NCI-H82 (cell line): ENCODE measurements around the gene PON1.

Source experiments
- DNase-seq: peaks from one replicate; lab custom pipeline; 2025; lab: John Stamatoyannopoulos, UW

The PON1 gene

GRCh38 chr7:95317546-95317945, 6.8 kb downstream of the PON1 start:
- peak; percentile 7 for DNase-seq

DNA sequence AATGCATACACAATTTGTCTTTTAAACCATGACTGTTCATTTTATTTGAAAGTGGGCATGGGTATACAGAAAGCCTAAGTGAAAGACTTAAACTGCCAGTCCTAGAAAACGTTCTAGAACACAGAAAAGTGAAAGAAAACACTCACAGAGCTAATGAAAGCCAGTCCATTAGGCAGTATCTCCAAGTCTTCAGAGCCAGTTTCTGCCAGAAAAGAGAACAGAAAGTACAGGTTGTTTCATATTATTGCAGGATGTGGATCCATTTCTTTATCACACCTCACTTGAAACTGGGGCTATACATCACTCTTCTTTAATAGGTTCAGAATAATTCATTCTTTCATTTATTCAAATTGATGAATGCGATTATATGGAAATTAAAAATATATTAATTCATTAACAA, 7.7 kb downstream of the PON1 start:
- no peak for DNase-seq

DNA sequence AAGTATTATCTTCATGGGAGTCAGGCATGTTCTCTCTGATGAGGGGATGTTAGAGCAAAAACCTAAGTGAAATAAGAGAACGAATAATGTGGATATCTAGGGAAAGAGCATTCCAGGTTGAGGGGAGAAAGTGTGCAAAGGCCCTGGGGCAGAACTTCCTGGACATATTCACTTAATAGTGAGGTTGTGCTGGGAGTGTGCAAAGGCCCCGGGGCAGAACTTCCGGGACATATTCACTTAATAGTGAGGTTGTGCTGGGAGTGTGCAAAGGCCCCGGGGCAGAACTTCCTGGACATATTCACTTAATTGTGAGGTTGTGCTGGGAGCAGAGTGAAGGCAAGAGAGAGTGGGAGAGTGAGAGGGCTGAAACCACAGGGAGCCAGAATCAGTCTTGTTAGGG, 11.8 kb downstream of the PON1 start:
- no peak for DNase-seq

GRCh38 chr7:95311389-95311788, 12.9 kb downstream of the PON1 start:
- DNase-seq: no peak

- no peak for DNase-seq
Observed at GRCh38 chr7:95309951-95310350, 14.4 kb downstream of the PON1 start.

DNA sequence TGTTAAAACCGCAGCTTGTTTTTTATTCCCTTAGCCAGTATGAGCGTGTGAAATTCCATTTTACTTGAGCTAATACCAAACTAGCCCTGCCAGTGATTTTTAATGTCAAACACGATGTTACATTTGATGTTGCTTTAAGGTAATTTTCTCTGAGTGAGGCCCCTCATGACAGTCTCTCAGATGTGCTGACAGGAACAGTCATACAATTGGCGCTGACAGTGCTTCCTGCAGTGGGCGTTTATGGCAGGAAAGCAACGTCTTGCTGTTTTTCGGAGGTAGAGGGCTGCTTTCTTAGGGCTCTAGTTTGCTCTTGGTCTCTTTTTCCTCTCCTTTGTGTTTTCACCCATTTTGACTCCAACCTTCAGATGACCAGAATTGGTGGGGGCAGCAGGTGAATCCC, 19.3 kb downstream of the PON1 start:
- no peak for DNase-seq

DNA sequence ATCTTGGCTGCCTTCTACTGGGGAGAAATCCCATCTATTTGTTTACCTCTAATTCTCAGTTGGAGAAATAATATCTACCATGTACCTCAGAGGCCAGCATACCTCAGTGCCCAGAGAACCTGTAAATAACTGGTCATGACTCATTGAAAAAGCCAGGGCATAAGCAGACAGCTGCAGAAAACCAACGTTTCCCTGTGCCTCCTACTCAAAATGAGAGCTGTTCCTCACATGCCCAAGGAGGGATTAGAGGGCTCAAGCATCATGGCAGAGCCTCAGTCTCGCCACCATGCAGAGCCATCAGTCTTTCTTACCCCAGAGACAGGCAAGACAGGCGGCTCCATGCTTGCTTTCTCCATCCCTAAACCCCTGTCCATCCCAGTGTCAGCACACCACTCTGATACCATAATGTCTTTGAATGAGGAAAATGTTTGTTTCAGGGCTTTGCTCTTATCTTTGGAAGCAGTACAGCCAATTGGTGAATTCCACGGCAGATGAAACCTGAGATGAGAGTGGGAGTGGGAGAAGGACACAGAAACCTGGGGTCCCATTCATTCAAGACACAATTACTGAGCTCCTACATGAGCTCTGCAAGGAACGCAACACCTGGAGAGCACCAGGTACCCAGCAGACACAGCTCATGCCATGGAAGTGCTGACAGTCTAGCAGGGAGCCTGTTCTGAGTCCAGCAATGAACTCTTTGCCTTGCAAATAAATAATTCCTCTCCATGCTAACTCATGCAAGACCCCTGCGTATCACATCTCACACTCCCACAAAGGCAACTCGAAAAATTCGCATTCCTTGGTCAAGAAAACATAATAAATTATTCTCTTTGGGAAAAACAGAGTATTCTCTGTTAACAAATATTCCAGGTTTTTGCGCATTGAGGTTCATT, 21.1 kb downstream of the PON1 start:
- peak; percentile 28 for DNase-seq

- DNase-seq: no peak
Observed at GRCh38 chr7:95298091-95298490, 26.2 kb downstream of the PON1 start.

GRCh38 chr7:95297041-95297440, 27.3 kb downstream of the PON1 start:
- DNase-seq: no peak

GRCh38 chr7:95296456-95296855, 27.9 kb downstream of the PON1 start:
- DNase-seq: no peak

DNA sequence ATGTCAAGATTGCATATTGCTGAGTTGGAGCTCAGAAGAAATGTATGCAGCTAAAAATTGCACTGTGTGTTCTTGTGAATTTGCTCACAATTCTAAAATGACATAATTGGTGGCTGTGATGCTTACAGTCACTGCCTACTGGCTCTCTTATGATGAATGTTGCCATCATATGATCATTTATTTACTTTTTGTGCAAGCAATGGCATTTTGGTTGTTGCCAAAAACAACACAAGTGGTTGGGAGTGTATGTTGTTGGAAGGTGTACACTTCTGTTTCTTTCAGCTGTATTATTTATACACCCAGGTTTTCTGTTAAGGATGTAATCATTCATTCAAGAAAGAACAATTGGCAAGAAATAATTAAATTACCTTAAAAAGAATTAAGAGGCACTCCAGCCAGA, 28.9 kb downstream of the PON1 start:
- DNase-seq: no peak

- no peak for DNase-seq
Observed at GRCh38 chr7:95290166-95290830, 34.0 kb downstream of the PON1 start.

- no peak for DNase-seq
Observed at GRCh38 chr7:95286096-95286495, 38.2 kb downstream of the PON1 start.

GRCh38 chr7:95279417-95279816, 44.9 kb downstream of the PON1 start:
- no peak for DNase-seq

DNA sequence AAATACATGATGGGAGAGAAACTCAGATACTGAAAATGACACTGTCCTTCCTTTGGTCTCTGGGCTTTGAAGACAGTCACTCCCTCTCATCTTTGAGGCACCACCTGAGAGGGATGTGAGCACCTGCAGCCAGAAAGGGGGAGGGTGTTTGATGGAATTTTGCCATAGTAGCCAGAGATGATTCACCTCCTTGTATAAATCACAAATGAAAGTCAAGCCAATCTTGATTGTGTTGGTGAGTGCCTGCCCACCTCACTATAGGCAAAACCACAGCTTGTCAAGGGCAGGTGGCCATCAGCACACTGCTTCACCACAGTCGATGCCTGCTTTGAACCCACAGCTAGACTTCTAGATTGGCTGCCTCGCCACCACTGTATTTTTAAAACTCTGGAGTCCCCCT, 48.2 kb downstream of the PON1 start:
- no peak for DNase-seq

DNA sequence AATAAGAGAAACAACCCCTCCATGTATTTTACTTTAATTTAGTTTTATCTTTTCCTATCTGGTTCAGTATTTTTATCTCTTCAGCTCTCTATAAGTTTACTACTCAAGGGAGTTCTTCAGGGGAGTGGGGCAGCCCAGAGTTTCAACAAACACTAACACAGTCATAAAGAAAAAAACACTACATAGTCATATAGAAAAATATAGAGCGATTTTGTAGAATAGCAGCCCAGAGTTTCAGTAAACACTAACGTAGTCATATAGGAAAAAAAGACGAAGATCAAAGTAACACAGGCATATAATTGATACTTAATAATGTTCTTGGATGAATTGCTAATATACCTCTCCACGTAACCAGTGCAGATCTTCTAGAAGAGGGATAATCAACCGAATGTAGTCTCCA, 54.7 kb downstream of the PON1 start:
- DNase-seq: no peak

GRCh38 chr7:95267754-95268153, 56.6 kb downstream of the PON1 start:
- DNase-seq: no peak

DNA sequence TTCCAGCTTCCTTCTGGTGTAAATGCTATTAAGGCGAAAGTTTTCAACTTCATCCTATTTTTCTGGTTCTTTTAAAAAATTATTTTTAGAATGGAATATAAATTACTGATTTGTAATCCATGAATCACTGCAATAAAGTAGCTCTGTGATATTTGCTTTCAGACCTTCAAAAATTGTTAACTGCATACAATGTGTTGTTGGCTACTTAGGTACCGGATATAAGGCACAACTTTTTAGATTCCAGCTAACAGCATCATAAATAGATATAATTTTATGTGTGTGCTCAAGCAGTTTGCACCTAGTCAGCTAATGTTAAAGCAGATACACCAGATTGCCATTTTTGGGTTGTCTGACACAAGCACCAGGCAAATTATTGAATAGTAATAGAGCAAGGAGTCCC, 58.7 kb downstream of the PON1 start:
- no peak for DNase-seq

DNA sequence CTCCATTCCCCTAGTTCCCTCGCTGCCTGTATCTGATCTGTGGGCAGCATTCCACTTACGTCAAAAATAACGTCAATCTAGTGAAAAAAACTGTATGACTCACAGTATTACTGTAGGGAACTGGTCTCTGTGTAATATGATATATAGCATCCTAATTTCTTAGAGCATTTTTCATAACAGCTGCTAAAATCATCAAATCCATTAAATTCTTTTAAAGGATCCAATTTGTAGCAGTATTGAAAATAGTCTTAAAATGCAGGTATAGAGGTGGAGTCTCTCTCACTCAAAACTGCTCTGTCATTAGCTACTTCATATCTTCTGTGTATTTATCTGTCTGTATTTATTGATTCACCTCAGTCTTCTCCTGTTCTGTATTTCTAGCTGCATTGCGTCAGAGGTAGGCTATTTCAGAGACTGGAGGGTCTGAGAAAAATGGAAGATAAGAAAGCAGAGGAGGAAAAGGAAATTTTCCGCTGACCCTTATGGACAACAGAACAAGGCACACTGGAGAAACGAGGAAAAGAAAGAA, 59.9 kb downstream of the PON1 start:
- DNase-seq: no peak

- no peak for DNase-seq
Observed at GRCh38 chr7:95263785-95264362, 60.5 kb downstream of the PON1 start.

DNA sequence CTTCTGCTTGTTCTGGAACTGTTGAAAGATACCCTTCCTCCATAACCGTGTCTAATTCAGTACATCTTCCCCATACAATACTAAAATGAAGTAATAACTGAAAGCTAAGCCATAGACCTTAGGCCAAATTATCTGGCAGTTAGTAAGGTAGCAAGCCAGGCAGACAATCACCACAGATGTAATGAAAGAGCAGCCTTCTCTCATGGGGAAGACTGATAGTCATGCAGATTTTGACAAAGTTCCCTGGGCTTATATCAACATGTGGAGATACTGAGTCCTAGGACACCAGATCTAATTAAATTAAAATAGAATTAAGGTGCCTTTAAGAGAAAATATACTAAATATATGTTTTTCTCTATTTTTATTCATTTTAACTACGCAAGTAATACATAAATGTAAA, 61.5 kb downstream of the PON1 start:
- DNase-seq: no peak

DNA sequence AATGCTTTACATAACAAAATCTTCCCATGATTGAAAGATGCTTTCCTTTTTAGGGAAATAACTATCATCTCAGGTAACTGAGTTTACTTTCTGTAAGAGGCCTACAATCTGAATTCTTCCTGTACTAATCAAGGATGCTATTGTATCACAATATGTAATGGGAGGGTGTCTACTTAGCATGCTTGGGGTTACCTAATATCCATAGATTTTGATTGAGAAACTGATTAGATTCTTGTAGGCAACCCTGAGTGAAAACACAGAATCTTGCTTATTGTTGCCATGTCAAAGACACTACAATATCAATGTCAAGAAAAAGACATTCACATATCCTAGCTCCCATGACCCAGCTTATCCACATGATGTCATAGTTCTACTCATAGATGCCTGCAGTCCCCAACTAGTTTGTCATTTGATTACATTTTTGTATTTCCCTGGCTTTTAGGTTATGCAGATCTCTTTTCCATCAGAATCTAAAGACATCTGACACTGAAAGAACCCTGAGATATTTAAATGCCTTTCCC, 62.4 kb downstream of the PON1 start:
- no peak for DNase-seq

GRCh38 chr7:95255691-95256090, 68.6 kb downstream of the PON1 start:
- no peak for DNase-seq
